Activated CD8-positive, alpha-beta memory T cell treated with anti-CD3 and anti-CD28 coated beads for 48 hours (primary cell): Measurements from ENCODE around the gene TBCC.

ENCODE experiments used
- DNase-seq, 3 experiments: peaks; one replicate each; pipeline ENCODE4 v3.0.0-alpha.2; 2020; ENCODE audit warnings: low read depth in 2 of 3, low spot score in 2 of 3

TBCC gene, protein sequence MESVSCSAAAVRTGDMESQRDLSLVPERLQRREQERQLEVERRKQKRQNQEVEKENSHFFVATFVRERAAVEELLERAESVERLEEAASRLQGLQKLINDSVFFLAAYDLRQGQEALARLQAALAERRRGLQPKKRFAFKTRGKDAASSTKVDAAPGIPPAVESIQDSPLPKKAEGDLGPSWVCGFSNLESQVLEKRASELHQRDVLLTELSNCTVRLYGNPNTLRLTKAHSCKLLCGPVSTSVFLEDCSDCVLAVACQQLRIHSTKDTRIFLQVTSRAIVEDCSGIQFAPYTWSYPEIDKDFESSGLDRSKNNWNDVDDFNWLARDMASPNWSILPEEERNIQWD

DNA sequence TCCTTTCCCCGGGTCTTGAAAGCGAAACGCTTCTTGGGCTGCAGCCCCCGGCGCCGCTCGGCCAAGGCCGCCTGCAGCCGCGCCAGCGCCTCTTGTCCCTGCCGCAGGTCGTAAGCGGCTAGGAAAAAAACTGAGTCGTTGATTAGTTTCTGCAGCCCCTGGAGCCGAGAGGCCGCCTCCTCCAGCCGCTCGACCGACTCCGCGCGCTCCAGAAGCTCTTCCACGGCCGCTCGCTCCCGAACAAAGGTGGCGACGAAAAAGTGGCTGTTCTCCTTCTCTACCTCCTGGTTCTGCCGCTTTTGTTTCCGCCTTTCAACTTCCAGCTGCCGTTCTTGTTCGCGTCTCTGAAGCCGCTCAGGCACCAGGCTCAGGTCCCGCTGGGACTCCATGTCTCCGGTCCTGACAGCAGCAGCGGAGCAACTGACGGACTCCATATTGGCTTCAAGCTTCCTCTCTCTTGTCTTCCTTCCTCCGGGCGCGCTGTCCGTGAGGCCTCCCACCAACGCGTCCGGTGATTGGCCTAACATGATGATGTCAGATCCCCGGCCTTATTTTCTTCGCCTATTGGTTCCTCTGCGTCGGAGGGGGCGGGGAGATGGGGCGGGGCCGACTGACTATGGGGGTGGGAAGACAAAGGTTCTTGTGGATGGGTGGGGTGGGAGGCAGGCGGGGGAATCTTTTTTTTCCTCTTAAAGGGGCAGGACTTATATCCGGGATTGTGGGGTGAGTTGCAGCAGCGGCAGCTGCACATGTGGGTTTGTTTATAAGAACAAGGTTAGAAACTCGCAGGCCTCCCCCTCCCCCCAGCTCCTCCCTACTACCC, at the start of gene TBCC:
TBCC (minus strand) TSS at position 464 of the 823 bp plus-strand sequence; CDS start at position 434, 30 bp downstream.
- DNase-seq, result peak; percentile 55 to 82 (median 82)

GRCh38 chr6:42795651-42796050, 49.7 kb upstream of the TBCC start:
- no peak for DNase-seq

- no peak for DNase-seq
Measured at GRCh38 chr6:42791706-42792320, 45.9 kb upstream of the TBCC start.

GRCh38 chr6:42790549-42791181, 44.8 kb upstream of the TBCC start:
- no peak for DNase-seq

DNA sequence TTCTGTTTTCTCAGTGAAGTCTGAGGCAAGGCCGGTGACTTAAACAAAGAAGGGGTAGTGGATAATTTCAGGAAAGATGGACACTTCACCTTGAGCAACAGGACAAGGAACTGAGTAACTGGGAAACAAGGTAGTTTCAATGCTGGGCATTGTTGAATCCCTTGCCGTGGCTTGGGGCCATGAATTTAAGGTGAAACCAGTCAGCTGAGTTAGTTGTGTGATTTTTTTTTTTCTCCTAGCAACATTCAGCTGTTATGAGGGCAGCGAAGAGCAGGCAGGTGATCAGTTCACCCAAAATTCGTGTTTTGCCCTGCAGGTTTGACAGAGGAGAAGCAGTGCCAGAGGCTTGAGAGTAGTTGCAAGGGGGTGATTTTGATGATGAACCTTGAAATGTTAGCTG, 42.8 kb upstream of the TBCC start:
- no peak for DNase-seq

- no peak for DNase-seq
Measured at GRCh38 chr6:42787063-42787472, 41.2 kb upstream of the TBCC start.

GRCh38 chr6:42786525-42786985, 40.7 kb upstream of the TBCC start:
- no peak for DNase-seq

GRCh38 chr6:42784717-42785498, 39.0 kb upstream of the TBCC start:
- DNase-seq, result no peak

DNA sequence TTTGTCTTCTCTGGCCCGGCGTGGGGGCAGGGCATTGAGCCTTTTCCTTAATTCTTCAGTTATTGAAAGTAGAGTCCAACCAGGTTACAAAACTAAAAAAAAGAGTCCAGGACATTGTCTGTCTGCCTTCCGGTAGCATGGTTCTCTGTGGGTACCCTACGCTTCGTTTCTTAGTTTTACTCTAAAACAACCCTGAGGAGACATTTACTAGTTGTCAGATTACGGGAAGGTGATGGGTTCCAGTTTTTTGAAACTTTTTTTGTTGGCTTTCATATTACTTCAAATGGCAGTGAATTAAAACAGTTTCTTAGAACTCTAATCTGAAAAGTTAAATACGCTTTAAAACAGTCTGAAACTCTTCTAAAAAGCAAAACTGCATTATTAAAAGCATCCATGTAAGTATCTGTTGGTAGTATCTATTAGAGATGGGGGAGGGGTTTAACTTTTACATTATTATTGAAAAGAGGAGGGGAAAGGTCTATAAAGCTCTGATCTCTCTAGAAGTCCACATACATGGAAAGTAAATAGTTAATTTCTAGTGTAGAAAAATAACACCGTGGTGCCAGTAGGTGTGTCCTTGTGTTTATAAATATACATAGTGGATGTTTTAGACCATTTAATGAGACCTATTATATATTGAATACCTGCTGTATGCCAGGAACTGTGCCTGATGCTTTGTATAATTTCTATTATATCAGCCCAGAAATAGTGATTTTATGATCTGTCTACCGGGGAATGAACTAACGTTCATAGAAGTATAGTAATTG, 38.2 kb upstream of the TBCC start:
- no peak for DNase-seq

GRCh38 chr6:42783177-42783875, 37.4 kb upstream of the TBCC start:
- DNase-seq, result peak; percentile 48 to 66 (median 62)

DNA sequence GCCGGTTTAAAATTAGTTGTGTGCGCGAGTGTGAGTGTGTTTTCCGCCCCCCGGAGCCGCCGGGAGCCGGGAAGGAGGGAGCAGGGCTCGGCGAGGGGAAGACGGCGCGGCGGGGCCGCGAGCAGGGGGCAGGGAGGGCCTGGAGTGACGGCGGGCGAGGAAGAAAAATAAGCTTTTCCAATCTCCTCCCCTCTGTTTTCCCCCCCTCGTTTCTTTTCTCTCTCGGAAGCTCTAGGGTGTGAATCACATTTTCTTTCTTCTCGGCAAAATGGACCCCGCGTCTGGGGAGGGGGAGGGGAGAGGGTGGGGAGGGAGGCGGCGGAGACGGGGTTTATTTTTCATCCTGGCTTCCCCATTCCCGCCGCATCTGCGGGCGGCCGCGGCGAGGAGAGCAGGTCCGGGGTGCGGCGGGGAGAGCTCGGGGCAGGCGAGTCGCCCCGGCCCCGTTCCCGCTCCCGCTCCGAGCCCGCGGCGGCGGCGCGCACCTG, 36.8 kb upstream of the TBCC start:
- DNase-seq, result peak; percentile 40 to 52 (median 47)

- DNase-seq, result peak in 2 of 3 experiments; percentile 33 to 49
Measured at GRCh38 chr6:42781796-42782688, 36.1 kb upstream of the TBCC start, which contains the start of gene BICRAL. TSS of gene BICRAL (plus strand) at chr6:42782052. CDS start at chr6:42822023, 39,971 bp downstream.

DNA sequence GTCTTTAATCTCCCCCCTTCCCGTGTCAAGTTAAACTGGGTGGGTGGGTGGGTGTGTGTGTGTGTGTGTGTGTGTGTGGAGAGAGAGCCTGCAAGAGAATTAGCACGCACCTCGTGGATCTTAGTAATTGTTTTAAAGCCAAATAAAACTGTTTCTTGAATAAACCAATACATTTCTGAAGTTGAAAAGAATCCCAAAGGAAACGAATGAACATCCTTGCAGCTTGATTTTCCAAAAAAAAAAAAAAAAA, 35.6 kb upstream of the TBCC start:
- no peak for DNase-seq

DNA sequence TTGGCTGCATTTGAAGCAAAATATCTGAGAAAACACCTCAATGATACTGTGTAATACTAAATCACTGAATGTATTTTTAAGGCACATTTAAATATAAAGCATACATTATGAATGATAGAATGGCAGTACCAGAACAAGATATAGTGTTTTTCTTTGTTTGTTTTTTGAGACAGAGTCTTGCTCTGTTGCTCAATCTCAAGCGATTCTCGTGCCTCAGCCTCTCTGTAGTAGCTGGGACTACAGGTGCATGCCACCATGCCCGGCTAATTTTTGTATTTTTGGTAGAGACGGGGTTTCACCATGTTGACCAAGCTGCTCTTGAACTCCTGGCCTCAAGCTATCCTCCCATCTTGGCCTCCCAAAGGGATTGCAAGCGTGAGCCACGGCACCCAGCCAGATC, 33.6 kb upstream of the TBCC start:
- DNase-seq, result no peak

DNA sequence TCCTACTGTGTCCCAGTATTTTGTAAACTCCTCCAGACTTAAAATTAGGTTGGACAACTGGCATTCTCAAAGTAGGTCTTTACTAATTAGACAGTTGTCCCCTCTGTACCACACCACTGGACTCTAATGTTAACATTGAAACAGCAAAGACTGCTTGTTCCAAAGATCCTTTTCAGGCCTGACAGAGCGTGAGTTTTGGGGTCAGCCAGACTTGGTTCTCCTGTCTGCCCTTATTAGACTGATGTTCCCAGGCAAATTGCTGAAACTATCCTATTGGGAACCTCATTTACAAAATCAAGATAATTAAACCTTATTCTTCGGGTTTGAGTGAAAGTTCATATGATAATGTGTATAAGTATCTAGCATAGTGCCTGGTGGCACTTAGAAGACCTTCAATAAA, 32.2 kb upstream of the TBCC start:
- no peak for DNase-seq

DNA sequence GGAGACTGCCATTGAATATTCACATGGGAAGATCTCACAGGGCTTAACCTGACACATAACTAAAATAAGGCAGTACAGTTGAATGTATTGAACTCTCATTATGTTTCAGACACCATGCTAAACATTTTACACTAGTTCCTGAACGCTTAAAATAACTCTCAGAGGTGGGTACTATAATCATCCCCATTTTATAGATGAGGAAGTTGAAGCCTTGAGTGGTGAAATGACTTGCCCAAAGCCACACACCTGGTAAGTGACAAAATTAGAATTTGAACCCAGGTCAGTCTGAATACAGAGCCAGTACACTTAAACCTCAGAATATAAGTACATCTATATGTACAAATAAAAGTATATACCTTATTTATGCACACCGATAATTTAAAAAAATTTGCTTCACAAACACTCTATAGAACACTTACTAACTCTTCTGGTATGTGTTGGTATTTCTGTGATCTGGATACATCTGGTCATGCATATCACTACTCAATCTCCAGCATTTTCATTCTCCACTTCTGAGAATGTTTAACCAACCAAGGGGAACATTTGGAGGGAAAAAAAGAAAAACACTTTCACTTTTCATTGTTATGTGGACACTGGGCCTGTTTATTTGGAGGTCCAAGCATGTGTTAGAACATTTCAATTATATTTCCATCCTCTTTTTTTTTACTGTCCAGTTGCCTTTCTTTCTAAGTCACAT, 31.4 kb upstream of the TBCC start:
- DNase-seq, result no peak

DNA sequence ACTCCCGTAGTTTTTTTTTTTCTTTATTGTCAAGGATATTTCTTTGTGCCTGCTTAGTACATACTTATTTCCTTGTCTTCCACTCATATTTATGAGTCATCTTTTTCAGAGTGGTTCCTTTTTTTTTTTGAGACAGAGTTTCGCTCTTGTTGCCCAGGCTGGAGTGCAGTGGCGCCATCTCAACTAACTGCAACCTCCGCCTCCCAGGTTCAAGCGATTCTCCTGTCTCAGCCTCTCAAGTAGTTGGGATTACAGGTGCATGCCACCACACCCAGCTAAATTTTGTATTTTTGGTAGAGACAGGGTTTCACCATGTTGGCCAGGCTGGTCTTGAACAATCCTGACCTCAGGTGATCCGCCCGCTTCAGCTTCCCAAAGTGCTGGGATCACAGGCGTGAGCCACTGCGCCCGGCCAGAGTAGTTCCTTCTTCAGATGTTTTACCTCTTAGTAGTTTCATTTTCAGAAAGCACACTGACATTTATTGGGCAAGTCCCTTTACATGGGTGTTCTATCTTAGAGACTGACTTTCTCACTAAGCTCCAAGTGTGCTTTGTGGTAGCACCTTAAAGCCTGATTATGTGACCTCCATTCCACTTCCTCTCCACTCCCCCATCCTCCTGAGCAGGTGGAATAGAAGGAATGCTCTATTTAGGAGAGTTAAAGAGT, 29.1 kb upstream of the TBCC start:
- DNase-seq, result peak in 2 of 3 experiments; percentile 20 to 26
